ENCODE measurements around the gene GAS2L2. TPM values are rescaled to one million over a fixed set of nuclear protein-coding genes. Genes with fewer than 3 reads are reported as not detected.
"Not testable (repeated sequence)": the region's sequence is repeated elsewhere in the genome, so short reads cannot be mapped to it uniquely, and the experiment has no call there.

The GAS2L2 gene
- total and polyA plus RNA-seq, 4 donors = 1.6 to 11.5 (median 3.9) TPM

GRCh38 chr17:35761601-35762000 is 8.6 kb upstream of the GAS2L2 start:
- 83 to 91% methylated on average over 5 of the region's 5 CpGs for WGBS, 2 donors
- no peak for ATAC-seq (ENCODE audit: insufficient read depth, low FRiP score)
- peaks cover 0 to 15% (median 0%) of the 10 kb centered on the region in 5 donors for H3K4me1 ChIP-seq (ENCODE audit: control insufficient read depth in 5 of 5, insufficient read depth in 5 of 5, low read length in 5 of 5)

GRCh38 chr17:35760587-35760986 is 7.5 kb upstream of the GAS2L2 start, which contains the start of gene C17orf50:
C17orf50 (plus strand) TSS chr17:35760887; CDS start chr17:35760942, 55 bp downstream.
- H3K36me3 ChIP-seq (ENCODE audit: control insufficient read depth in 4 of 4, insufficient read depth in 4 of 4, low read length in 4 of 4) = no peaks in the 10 kb centered on the region
- H3K9ac ChIP-seq (ENCODE audit: insufficient read depth in 1 of 2, low read length in 2 of 2) = no peak within 1 kb of the TSS
- 85 to 97% methylated on average over 1 of the region's 1 CpG for WGBS, 2 donors
- H3K4me1 ChIP-seq (ENCODE audit: control insufficient read depth in 5 of 5, insufficient read depth in 5 of 5, low read length in 5 of 5) = peaks cover 0 to 15% (median 0%) of the 10 kb centered on the region in 5 donors
- DNase-seq = no peak
- ATAC-seq (ENCODE audit: insufficient read depth, low FRiP score) = no peak
- H3K9me3 ChIP-seq (ENCODE audit: control insufficient read depth in 4 of 4, insufficient read depth in 3 of 4, low read length in 3 of 4) = no peaks in the 10 kb centered on the region
- no peaks in the 10 kb centered on the region for H3K27me3 ChIP-seq (ENCODE audit: control insufficient read depth in 3 of 3, insufficient read depth in 3 of 3, low read length in 2 of 3)
- H3K4me3 ChIP-seq = no peak within 1 kb of the TSS
- H3K27ac ChIP-seq (ENCODE audit: low read depth in 1 of 2, low read length in 1 of 2) = no peak within 1 kb of the TSS
- no peak for TF ChIP-seq CTCF (IDR thresholded peaks at IDR 0.05; ENCODE audit: control extremely low read depth, extremely low read depth)

More at GRCh38 chr17:35761601-35762000, 8.6 kb upstream of the GAS2L2 start:
- no peak for TF ChIP-seq CTCF (IDR thresholded peaks at IDR 0.05; ENCODE audit: control extremely low read depth, extremely low read depth)
- no peak overlapping the region for H3K27ac ChIP-seq (ENCODE audit: low read depth in 1 of 2, low read length in 1 of 2)
- no peak overlapping the region for H3K9ac ChIP-seq (ENCODE audit: insufficient read depth in 1 of 2, low read length in 2 of 2)
- no peaks in the 10 kb centered on the region for H3K36me3 ChIP-seq (ENCODE audit: control insufficient read depth in 4 of 4, insufficient read depth in 4 of 4, low read length in 4 of 4)
- H3K27me3 ChIP-seq (ENCODE audit: control insufficient read depth in 3 of 3, insufficient read depth in 3 of 3, low read length in 2 of 3) = no peaks in the 10 kb centered on the region
- no peaks in the 10 kb centered on the region for H3K9me3 ChIP-seq (ENCODE audit: control insufficient read depth in 4 of 4, insufficient read depth in 3 of 4, low read length in 3 of 4)
- H3K4me3 ChIP-seq = no peak overlapping the region
- no peak for DNase-seq

- no peaks in the 10 kb centered on the region for H3K9me3 ChIP-seq (ENCODE audit: control insufficient read depth in 4 of 4, insufficient read depth in 3 of 4, low read length in 3 of 4)
- no peak overlapping the region for H3K9ac ChIP-seq (ENCODE audit: insufficient read depth in 1 of 2, low read length in 2 of 2)
- no peak overlapping the region for H3K4me3 ChIP-seq
- no peak for TF ChIP-seq CTCF (IDR thresholded peaks at IDR 0.05; ENCODE audit: control extremely low read depth, extremely low read depth)
- H3K27me3 ChIP-seq (ENCODE audit: control insufficient read depth in 3 of 3, insufficient read depth in 3 of 3, low read length in 2 of 3) = no peaks in the 10 kb centered on the region
- no peak overlapping the region for H3K27ac ChIP-seq (ENCODE audit: low read depth in 1 of 2, low read length in 1 of 2)
- H3K36me3 ChIP-seq (ENCODE audit: control insufficient read depth in 4 of 4, insufficient read depth in 4 of 4, low read length in 4 of 4) = no peaks in the 10 kb centered on the region
- peaks cover 0 to 7% (median 0%) of the 10 kb centered on the region in 5 donors for H3K4me1 ChIP-seq (ENCODE audit: control insufficient read depth in 5 of 5, insufficient read depth in 5 of 5, low read length in 5 of 5)
- DNase-seq (no peak), ATAC-seq (ENCODE audit: insufficient read depth, low FRiP score) (no peak)
Measured at GRCh38 chr17:35757243-35757642, 4.2 kb upstream of the GAS2L2 start.

GRCh38 chr17:35752471-35752870 is 568 bp downstream of the GAS2L2 start:
- no peak overlapping the region for H3K9ac ChIP-seq (ENCODE audit: insufficient read depth in 1 of 2, low read length in 2 of 2)
- 40 to 41% methylated on average over 16 of the region's 16 CpGs for WGBS, 2 donors
- no peaks in the 10 kb centered on the region for H3K36me3 ChIP-seq (ENCODE audit: control insufficient read depth in 4 of 4, insufficient read depth in 4 of 4, low read length in 4 of 4)
- ATAC-seq (ENCODE audit: insufficient read depth, low FRiP score) (no peak), DNase-seq (no peak)
- no peak overlapping the region for H3K27ac ChIP-seq (ENCODE audit: low read depth in 1 of 2, low read length in 1 of 2)
- H3K4me3 ChIP-seq = no peak overlapping the region
- no peak for TF ChIP-seq CTCF (IDR thresholded peaks at IDR 0.05; ENCODE audit: control extremely low read depth, extremely low read depth)
- H3K9me3 ChIP-seq (ENCODE audit: control insufficient read depth in 4 of 4, insufficient read depth in 3 of 4, low read length in 3 of 4) = no peaks in the 10 kb centered on the region
- peaks cover 0 to 10% (median 0%) of the 10 kb centered on the region in 5 donors for H3K4me1 ChIP-seq (ENCODE audit: control insufficient read depth in 5 of 5, insufficient read depth in 5 of 5, low read length in 5 of 5)
- peaks cover 0 to 21% (median 20%) of the 10 kb centered on the region in 3 donors for H3K27me3 ChIP-seq (ENCODE audit: control insufficient read depth in 3 of 3, insufficient read depth in 3 of 3, low read length in 2 of 3)

- H3K9me3 ChIP-seq (ENCODE audit: control insufficient read depth in 4 of 4, insufficient read depth in 3 of 4, low read length in 3 of 4); H3K36me3 ChIP-seq (ENCODE audit: control insufficient read depth in 4 of 4, insufficient read depth in 4 of 4, low read length in 4 of 4); ATAC-seq (ENCODE audit: insufficient read depth, low FRiP score); H3K27ac ChIP-seq (ENCODE audit: low read depth in 1 of 2, low read length in 1 of 2); H3K9ac ChIP-seq (ENCODE audit: insufficient read depth in 1 of 2, low read length in 2 of 2); H3K4me3 ChIP-seq; DNase-seq: not testable (repeated sequence)
- Histone ChIP-seq H3K4me1 (ENCODE audit: control insufficient read depth in 5 of 5, insufficient read depth in 5 of 5, low read length in 5 of 5) (peaks cover 0 to 10% (median 0%) of the 10 kb centered on the region in 5 donors), H3K27me3 (ENCODE audit: control insufficient read depth in 3 of 3, insufficient read depth in 3 of 3, low read length in 2 of 3) (peaks cover 0 to 21% (median 20%) of the 10 kb centered on the region in 3 donors)
- 77% methylated on average over 4 of the region's 4 CpGs for WGBS, 2 donors
Measured at GRCh38 chr17:35751541-35751940, 1.5 kb downstream of the GAS2L2 start.

Measured in lung (tissue), 12 donors.